HepG2 (cell line): Measurements from ENCODE around the gene SDR39U1. TPM values are rescaled to one million over a fixed set of nuclear protein-coding genes. Genes with fewer than 3 reads are reported as not detected.

ENCODE experiments used
- AKAP8 ChIP-seq: sonication (generic); formaldehyde crosslinking; IDR thresholded peaks from 2 replicates; pipeline ENCODE4 v1.5.1; 2020; ENCODE audit warnings: mild to moderate bottlenecking, missing genetic modification reagents
- ASH2L ChIP-seq: fragments of 300-600, 200-600 bp; sonication (generic); IDR thresholded peaks from 2 replicates; pipeline ENCODE4 v1.7.0; 2017; ENCODE audit warnings: low read depth, mild to moderate bottlenecking, moderate library complexity, mixed read lengths, low read length; ENCODE audit not compliant: insufficient read length
- BHLHE40 ChIP-seq: IDR thresholded peaks from 2 replicates; pipeline ENCODE4 v1.6.1; 2011; ENCODE audit warnings: low read length, improper control_type of control experiment
- CEBPZ ChIP-seq: IDR thresholded peaks from 2 replicates; pipeline ENCODE4 v1.6.1; 2012; ENCODE audit warnings: low read length, improper control_type of control experiment
- CREB3 ChIP-seq: sonication (generic); formaldehyde crosslinking; IDR thresholded peaks from 2 replicates; pipeline ENCODE4 v1.5.0; 2020; ENCODE audit warnings: missing genetic modification reagents
- ELF1 ChIP-seq: sonication (generic); formaldehyde crosslinking; IDR thresholded peaks from 2 replicates; pipeline ENCODE4 v1.4.0; 2020; ENCODE audit warnings: missing genetic modification reagents
- HMGXB4 ChIP-seq, 2 experiments: sonication (generic) in 1 of 2; formaldehyde crosslinking in 1 of 2; IDR thresholded peaks; 2 replicates each; pipeline versions ENCODE4 v1.4.0 to v1.6.1; 2018 to 2020; ENCODE audit warnings: missing genetic modification reagents in 2 of 2, borderline replicate concordance in 1 of 2, low read depth in 1 of 2, mild to moderate bottlenecking in 1 of 2, missing biosample characterization in 1 of 2
- ISL2 ChIP-seq: sonication (generic); formaldehyde crosslinking; IDR thresholded peaks from 2 replicates; pipeline ENCODE4 v1.5.0; 2020; ENCODE audit warnings: missing genetic modification reagents
- PREB ChIP-seq: sonication (generic); formaldehyde crosslinking; IDR thresholded peaks from 2 replicates; pipeline ENCODE4 v1.4.0; 2020; ENCODE audit warnings: missing genetic modification reagents
- ZNF446 ChIP-seq: sonication (generic); formaldehyde crosslinking; IDR thresholded peaks from 2 replicates; pipeline ENCODE4 v1.5.0; 2020; ENCODE audit warnings: mild to moderate bottlenecking, missing genetic modification reagents
- ZNF460 ChIP-seq: sonication (generic); formaldehyde crosslinking; IDR thresholded peaks from 2 replicates; pipeline ENCODE4 v1.5.1; 2020; ENCODE audit warnings: missing genetic modification reagents, mild to moderate bottlenecking, borderline replicate concordance
- ZNF572 ChIP-seq: sonication (generic); formaldehyde crosslinking; IDR thresholded peaks from 2 replicates; pipeline ENCODE4 v1.5.1; 2020; ENCODE audit warnings: mild to moderate bottlenecking, missing genetic modification reagents
- ZNF646 ChIP-seq: sonication (generic); formaldehyde crosslinking; IDR thresholded peaks from 2 replicates; pipeline ENCODE4 v1.9.0; 2021; ENCODE audit warnings: mild to moderate bottlenecking, missing genetic modification reagents
- polyA plus RNA-seq, 8 experiments: library from polyadenylated mRNA; depleted of rRNA in 3 of 8; stranded (reverse) in 7 of 8; unstranded in 1 of 8; fragments of >200 nt; fragmentation: Illumina TruSeq in 4 of 8; extraction: Trizol in 4 of 8; gene quantifications; 2 replicates each; pipeline versions ENCODE4 v1.2.1 to v1.2.3, GENCODE V29; 2011 to 2016; ENCODE audit warnings: low read depth in 4 of 8, missing spikeins in 1 of 8, mixed read lengths in 1 of 8; ENCODE audit not compliant: insufficient read depth in 1 of 8
- total RNA-seq, 5 experiments: library from RNA; depleted of rRNA; stranded (reverse); fragments of >200 nt; fragmentation: Illumina TruSeq; extraction: Trizol; gene quantifications; 2 replicates each; pipeline ENCODE4 v1.2.3, GENCODE V29; 2016; ENCODE audit warnings: low read depth in 1 of 5

SDR39U1 gene
- total and polyA plus RNA-seq, 2 of the 13 experiments (the other 11 are each of a cell fraction or from before 2014, with no cell fraction given): 34.4 to 129 TPM

- no peak for TF ChIP-seq ZNF646 (CRISPR knock-in tag)
- 0 out of 4 replicates have a peak, but pooled peaks of 1 of the 2 experiments have one; percentile 12 for TF ChIP-seq HMGXB4 (CRISPR knock-in tag; IDR thresholded peaks at IDR 0.05; ENCODE audit: borderline replicate concordance in 1 of 2, low read depth in 1 of 2)
- TF ChIP-seq ISL2 (CRISPR knock-in tag): no peak
- TF ChIP-seq BHLHE40: no peak
- no peak for TF ChIP-seq ZNF446
- TF ChIP-seq ASH2L: peak; percentile 15
- no peak for TF ChIP-seq PREB
- TF ChIP-seq ZNF572 (CRISPR knock-in tag): no peak
- no peak for TF ChIP-seq CREB3
- TF ChIP-seq AKAP8 (CRISPR knock-in tag): no peak; the same call in 1 of the 2 replicates
- TF ChIP-seq ZNF460 (CRISPR knock-in tag): no peak
- TF ChIP-seq ELF1 (CRISPR knock-in tag): no peak
- TF ChIP-seq CEBPZ: no peak
Measured at GRCh38 chr14:24427537-24428508, 14.8 kb downstream of the SDR39U1 start (continued).
